A673 (cell line): ENCODE results near the gene DHX15. TPM values are rescaled to one million over a fixed set of nuclear protein-coding genes. Genes with fewer than 3 reads are reported as not detected.

Source experiments
- BruUV-seq: library from RNA; stranded (reverse); fragments of 400-500 nt; replicated peaks from 2 replicates; lab custom pipeline; 2021; lab: Mats Ljungman, UMichigan
- CTCF ChIA-PET: fragments of 300-600 bp; sonication (Branson Sonifier 250); formaldehyde crosslinking; loops from one replicate; lab custom pipeline; 2022; ENCODE audit warnings: antibody characterized with exemption; lab: Charles Lee
- POLR2A ChIA-PET: fragments of 300-600 bp; sonication (Branson Sonifier 250); formaldehyde crosslinking; loops from one replicate; lab custom pipeline; 2022; ENCODE audit warnings: antibody characterized with exemption; ENCODE audit not compliant: low non-redundant PET; lab: Charles Lee
- DNase-seq: peaks from one replicate; pipeline ENCODE4 v3.0.0-alpha.2; 2015; ENCODE audit warnings: low spot score
- H3K27ac ChIP-seq: fragments of 200-600 bp; sonication (generic); 2 replicates; pipeline ENCODE4 v1.5.1; 2016; ENCODE audit warnings: mixed run types, low read depth, mild to moderate bottlenecking, mixed read lengths, antibody characterized with exemption, low read length; ENCODE audit not compliant: poor library complexity, severe bottlenecking
- H3K27me3 ChIP-seq: fragments of 200-600 bp; sonication (generic); replicated peaks from 2 replicates; pipeline ENCODE4 v1.6.1; 2017; ENCODE audit warnings: mixed run types, low read depth, mild to moderate bottlenecking, mixed read lengths, antibody characterized with exemption, low read length; ENCODE audit not compliant: insufficient read depth, poor library complexity
- H3K36me3 ChIP-seq: fragments of 200-600 bp; sonication (generic); 2 replicates; pipeline ENCODE4 v1.6.1; 2016; ENCODE audit warnings: mixed run types, mild to moderate bottlenecking, mixed read lengths, antibody characterized with exemption, low read length; ENCODE audit not compliant: insufficient read depth, poor library complexity, severe bottlenecking
- H3K4me1 ChIP-seq: fragments of 200-600 bp; sonication (generic); 2 replicates; pipeline ENCODE4 v1.6.1; 2017; ENCODE audit warnings: mixed run types, mild to moderate bottlenecking, mixed read lengths, antibody characterized with exemption, low read length; ENCODE audit not compliant: insufficient read depth, poor library complexity, severe bottlenecking
- H3K4me3 ChIP-seq: fragments of 200-600 bp; sonication (generic); 2 replicates; pipeline ENCODE4 v1.5.1; 2016; ENCODE audit warnings: low read depth, mixed run types, mild to moderate bottlenecking, mixed read lengths, low read length; ENCODE audit not compliant: poor library complexity, severe bottlenecking
- H3K9me3 ChIP-seq: fragments of 200-600 bp; sonication (generic); 2 replicates; pipeline ENCODE4 v1.6.1; 2016; ENCODE audit warnings: mixed run types, low read depth, mild to moderate bottlenecking, mixed read lengths, antibody characterized with exemption, low read length; ENCODE audit not compliant: poor library complexity, severe bottlenecking
- CTCF ChIP-seq: fragments of 300-800, 200-600 bp; sonication (generic); conservative IDR thresholded peaks from 2 replicates; pipeline ENCODE4 v1.5.1; 2017; ENCODE audit warnings: low read depth, mild to moderate bottlenecking, antibody characterized with exemption, low read length, moderate library complexity, mixed read lengths
- EZH2 ChIP-seq: fragments of 200-600 bp; sonication (generic); IDR thresholded peaks from 2 replicates; pipeline ENCODE4 v1.6.1; 2017; ENCODE audit warnings: borderline replicate concordance, low read depth, mild to moderate bottlenecking, mixed read lengths, antibody characterized with exemption, low read length; ENCODE audit not compliant: poor library complexity, severe bottlenecking
- intact Hi-C: fragments of 100-400 bp; cut with micrococcal nuclease; formaldehyde crosslinking; loops from one replicate; pipeline ENCODE4 v1.10.0; 2022; ENCODE audit not compliant: unreplicated experiment
- total RNA-seq: library from RNA; stranded (reverse); gene quantifications from 2 replicates; pipeline ENCODE4 v1.2.3, GENCODE V29; 2021

The DHX15 gene
- total RNA-seq, 1 experiment from 2014 or later: 229 TPM

- no peak for TF ChIP-seq CTCF
- TF ChIP-seq EZH2: no peak
- CTCF ChIA-PET: no interaction called here
These were observed 87.1 kb downstream of the DHX15 start for GRCh38 chr4:24497221-24497620.

GRCh38 chr4:24496597-24496996 is 87.8 kb downstream of the DHX15 start:
- BruUV-seq: no TSS peak
- H3K36me3 ChIP-seq: no peaks in the 10 kb centered on the region
- no peaks in the 10 kb centered on the region for H3K9me3 ChIP-seq
- H3K4me1 ChIP-seq: no peaks in the 10 kb centered on the region
- intact Hi-C loops: no loop called here
- ChIA-PET POLR2A (no interaction called here), CTCF (no interaction called here)
- no peak overlapping the region for H3K4me3 ChIP-seq
- no peak for TF ChIP-seq CTCF
- TF ChIP-seq EZH2: no peak
- no peak overlapping the region for H3K27ac ChIP-seq
- H3K27me3 ChIP-seq: no peaks in the 10 kb centered on the region
- DNase-seq: no peak

More at GRCh38 chr4:24497221-24497620, 87.1 kb downstream of the DHX15 start:
- BruUV-seq: no TSS peak
- Histone ChIP-seq H3K4me1 (no peaks in the 10 kb centered on the region), H3K36me3 (no peaks in the 10 kb centered on the region), H3K9me3 (no peaks in the 10 kb centered on the region), H3K4me3 (no peak overlapping the region), H3K27me3 (no peaks in the 10 kb centered on the region), H3K27ac (no peak overlapping the region)
- POLR2A ChIA-PET: no interaction called here
- intact Hi-C loops: no loop called here
- DNase-seq: no peak

- TF ChIP-seq CTCF: no peak
- TF ChIP-seq EZH2: no peak
- Histone ChIP-seq H3K36me3 (no peaks in the 10 kb centered on the region), H3K27ac (no peak overlapping the region), H3K4me1 (no peaks in the 10 kb centered on the region), H3K4me3 (no peak overlapping the region), H3K9me3 (no peaks in the 10 kb centered on the region), H3K27me3 (no peaks in the 10 kb centered on the region)
- ChIA-PET CTCF (no interaction called here), POLR2A (no interaction called here)
- BruUV-seq: no TSS peak
- DNase-seq: no peak
- intact Hi-C loops: no loop called here
These were observed 89.0 kb downstream of the DHX15 start for GRCh38 chr4:24495388-24495787.
